Measurements from ENCODE around the gene CNTD1. TPM values are rescaled to one million over a fixed set of nuclear protein-coding genes. Genes with fewer than 3 reads are reported as not detected.
"Not testable (repeated sequence)": the region's sequence is repeated elsewhere in the genome, so short reads cannot be mapped to it uniquely, and the experiment has no call there.

The CNTD1 gene
- total RNA-seq, 1 experiment from 2014 or later, result 0.13 TPM

- ATAC-seq (no peak), DNase-seq (ENCODE audit: low read depth, low spot score) (no peak)
- intact Hi-C loops (cut with micrococcal nuclease; ENCODE audit: unreplicated experiment), result no loop called here
- POLR2A ChIA-PET, result no interaction called here
- Histone ChIP-seq H3K9me3 (ENCODE audit: control insufficient read depth, insufficient read depth, low read depth, low read length) (no peaks in the 10 kb centered on the region), H3K27me3 (ENCODE audit: control insufficient read depth, insufficient read depth, low read length) (no peaks in the 10 kb centered on the region), H3K4me1 (ENCODE audit: control insufficient read depth, insufficient read depth, low read length) (no peaks in the 10 kb centered on the region), H3K36me3 (ENCODE audit: control insufficient read depth, insufficient read depth, low read length) (no peaks in the 10 kb centered on the region), H3K4me3 (ENCODE audit: low read depth in 2 of 2, low read length in 2 of 2) (no peak overlapping the region), H3K27ac (ENCODE audit: low read length) (no peak overlapping the region)
- BruUV-seq (replicated peaks), result no TSS peak
- TF ChIP-seq CTCF (IDR thresholded peaks at IDR 0.05) (no peak), TCF7L2 (IDR thresholded peaks at IDR 0.05; ENCODE audit: low read depth, low read length) (no peak), SIN3A (IDR thresholded peaks at IDR 0.05; ENCODE audit: borderline replicate concordance, insufficient read depth, low read depth, low read length) (no peak), POLR2AphosphoS5 (IDR thresholded peaks at IDR 0.05; ENCODE audit: low read depth, low read length) (no peak), REST (IDR thresholded peaks at IDR 0.05; ENCODE audit: insufficient read depth in 1 of 2, low read depth in 2 of 2, low read length in 1 of 2) (no peak)
- in situ Hi-C loops (cut with HindIII; ENCODE audit: low pct_unique_long_range_greater_than_20kb, low sequenced_read_pairs), result no loop called here
- CTCF ChIA-PET, result no interaction called here
Observed at GRCh38 chr17:42855048-42855596, 56.5 kb downstream of the CNTD1 start.

GRCh38 chr17:42856093-42856492, 57.4 kb downstream of the CNTD1 start:
- in situ Hi-C loops (cut with HindIII; ENCODE audit: low pct_unique_long_range_greater_than_20kb, low sequenced_read_pairs); DNase-seq (ENCODE audit: low read depth, low spot score); POLR2A ChIA-PET; H3K27me3 ChIP-seq (ENCODE audit: control insufficient read depth, insufficient read depth, low read length); intact Hi-C loops (cut with micrococcal nuclease; ENCODE audit: unreplicated experiment); CTCF ChIA-PET; H3K27ac ChIP-seq (ENCODE audit: low read length); H3K9me3 ChIP-seq (ENCODE audit: control insufficient read depth, insufficient read depth, low read depth, low read length); H3K4me1 ChIP-seq (ENCODE audit: control insufficient read depth, insufficient read depth, low read length); H3K36me3 ChIP-seq (ENCODE audit: control insufficient read depth, insufficient read depth, low read length); ATAC-seq; BruUV-seq (replicated peaks); H3K4me3 ChIP-seq (ENCODE audit: low read depth in 2 of 2, low read length in 2 of 2): not testable (repeated sequence)

GRCh38 chr17:42856516-42856915, 57.9 kb downstream of the CNTD1 start:
- H3K36me3 ChIP-seq (ENCODE audit: control insufficient read depth, insufficient read depth, low read length); ATAC-seq; H3K9me3 ChIP-seq (ENCODE audit: control insufficient read depth, insufficient read depth, low read depth, low read length); H3K4me1 ChIP-seq (ENCODE audit: control insufficient read depth, insufficient read depth, low read length); CTCF ChIA-PET; BruUV-seq (replicated peaks); in situ Hi-C loops (cut with HindIII; ENCODE audit: low pct_unique_long_range_greater_than_20kb, low sequenced_read_pairs); H3K27ac ChIP-seq (ENCODE audit: low read length); intact Hi-C loops (cut with micrococcal nuclease; ENCODE audit: unreplicated experiment); DNase-seq (ENCODE audit: low read depth, low spot score); H3K27me3 ChIP-seq (ENCODE audit: control insufficient read depth, insufficient read depth, low read length); POLR2A ChIA-PET; H3K4me3 ChIP-seq (ENCODE audit: low read depth in 2 of 2, low read length in 2 of 2): not testable (repeated sequence)
